HepG2 (cell line): Measurements from ENCODE around the gene CAMK1. TPM values are rescaled to one million over a fixed set of nuclear protein-coding genes. Genes with fewer than 3 reads are reported as not detected.

Experiments
- ATAC-seq: fragments of 200-7000 bp; cut with Tn5 transposase; 3 replicates; pipeline ENCODE4 v1.9.1; 2020; ENCODE audit warnings: mild to moderate bottlenecking, moderate library complexity
- BruUV-seq: library from RNA; stranded (reverse); fragments of 400-500 nt; replicated peaks from 2 replicates; lab custom pipeline; 2021; lab: Mats Ljungman, UMichigan
- CTCF ChIA-PET: fragments of 300-600 bp; formaldehyde crosslinking; extraction: SDS; loops from one replicate; lab custom pipeline; 2021; ENCODE audit warnings: low total read pairs, inconsistent platforms, low intra/inter-chr PET ratio; lab: Yijun Ruan, JAX
- POLR2A ChIA-PET: fragments of 350-600 bp; sonication (Branson Sonifier 250); formaldehyde crosslinking; loops from one replicate; lab custom pipeline; 2020; ENCODE audit warnings: antibody characterized with exemption, inconsistent platforms; lab: Yijun Ruan, JAX
- DNase-seq: peaks from one replicate; pipeline ENCODE4 v3.0.0-alpha.2; 2015; ENCODE audit warnings: low spot score
- FAIRE-seq: peaks from 3 replicates; lab custom pipeline; 2011; peaks lifted over from hg19 to GRCh38; lab: Jason Lieb, UNC
- H2AFZ ChIP-seq: one replicate; pipeline ENCODE4 v1.6.1; 2011; ENCODE audit warnings: low read length, inconsistent platforms
- H3K27ac ChIP-seq: fragments of 300-600 bp; 3 replicates; pipeline ENCODE4 v1.8.0; 2011; ENCODE audit warnings: mixed run types, mild to moderate bottlenecking, mixed read lengths, low read length, inconsistent platforms; ENCODE audit not compliant: insufficient read depth; ENCODE audit errors: extremely low read length
- H3K27me3 ChIP-seq, 2 experiments: fragments of 200-600 bp in 1 of 2; 2 replicates in 1 of 2; 3 replicates in 1 of 2; pipeline versions ENCODE4 v1.6.0 to v1.8.0; 2011; ENCODE audit warnings: low read length in 2 of 2, mild to moderate bottlenecking in 2 of 2, moderate library complexity in 2 of 2, inconsistent platforms in 1 of 2; ENCODE audit not compliant: insufficient read depth in 2 of 2, control insufficient read depth in 1 of 2
- H3K36me3 ChIP-seq, 2 experiments: fragments of 200-600 bp in 1 of 2; replicated peaks in 1 of 2; 2 replicates in 1 of 2; 3 replicates in 1 of 2; pipeline versions ENCODE4 v1.5.1 to v1.8.0; 2011; ENCODE audit warnings: low read length in 2 of 2, inconsistent platforms in 1 of 2; ENCODE audit not compliant: insufficient read depth in 2 of 2, control insufficient read depth in 1 of 2
- H3K4me1 ChIP-seq: 2 replicates; pipeline ENCODE4 v1.5.1; 2012; ENCODE audit warnings: low read length, inconsistent platforms; ENCODE audit not compliant: insufficient read depth
- H3K4me2 ChIP-seq: 2 replicates; pipeline ENCODE4 v1.6.0; 2011; ENCODE audit warnings: low read depth, low read length, inconsistent platforms
- H3K4me3 ChIP-seq, 3 experiments: fragments of 200-600 bp in 1 of 3; sonication (generic), shearing (Covaris generic) in 1 of 3; replicated peaks in 1 of 3; 2 replicates each; pipeline ENCODE4 v1.5.1; 2011 to 2016; ENCODE audit warnings: low read length in 3 of 3, inconsistent platforms in 2 of 3, low read depth in 2 of 3, mild to moderate bottlenecking in 2 of 3, control low read depth in 1 of 3, mixed read lengths in 1 of 3; ENCODE audit not compliant: insufficient read depth in 1 of 3
- H3K79me2 ChIP-seq: one replicate; pipeline ENCODE4 v1.6.1; 2011; ENCODE audit warnings: low read length, inconsistent platforms; ENCODE audit not compliant: insufficient read depth
- H3K9ac ChIP-seq: 2 replicates; pipeline ENCODE4 v1.6.0; 2011; ENCODE audit warnings: mild to moderate bottlenecking, low read depth, low read length, inconsistent platforms; ENCODE audit not compliant: insufficient read depth
- H3K9me3 ChIP-seq: 2 replicates; pipeline ENCODE4 v1.5.1; 2012; ENCODE audit warnings: mild to moderate bottlenecking, low read length
- H4K20me1 ChIP-seq: 2 replicates; pipeline ENCODE4 v1.6.0; 2011; ENCODE audit warnings: inconsistent platforms, mild to moderate bottlenecking, low read length, moderate library complexity; ENCODE audit not compliant: insufficient read depth
- AGO2 ChIP-seq: fragments of 200-400 bp; formaldehyde crosslinking; optimal IDR thresholded peaks from 2 replicates; pipeline ENCODE3; 2017; ENCODE audit warnings: mild to moderate bottlenecking, low read depth, low read length, moderate library complexity
- HINFP ChIP-seq: sonication (generic); formaldehyde crosslinking; IDR thresholded peaks from 2 replicates; pipeline ENCODE4 v1.4.0; 2020; ENCODE audit warnings: low read depth, mild to moderate bottlenecking, missing genetic modification reagents
- MED1 ChIP-seq: sonication (generic); formaldehyde crosslinking; IDR thresholded peaks from 2 replicates; pipeline ENCODE4 v1.4.0; 2020; ENCODE audit warnings: missing genetic modification reagents
- MNT ChIP-seq: fragments of 450-650 bp; IDR thresholded peaks from 2 replicates; pipeline ENCODE4 v1.6.1; 2016
- RBFOX2 ChIP-seq: fragments of 200-400 bp; formaldehyde crosslinking; IDR thresholded peaks from 2 replicates; pipeline ENCODE4 v1.6.1; 2017; ENCODE audit warnings: low read depth, mild to moderate bottlenecking, low read length
- ZFP90 ChIP-seq: sonication (generic); formaldehyde crosslinking; IDR thresholded peaks from 2 replicates; pipeline ENCODE4 v1.8.0; 2022; ENCODE audit warnings: missing genetic modification reagents, mild to moderate bottlenecking, inconsistent platforms, borderline replicate concordance
- ZNF253 ChIP-seq: sonication (generic); formaldehyde crosslinking; IDR thresholded peaks from 2 replicates; pipeline ENCODE4 v1.8.0; 2022; ENCODE audit warnings: mild to moderate bottlenecking, missing genetic modification reagents, borderline replicate concordance
- ZNF780A ChIP-seq: sonication (generic); formaldehyde crosslinking; IDR thresholded peaks from 2 replicates; pipeline ENCODE4 v1.8.0; 2022; ENCODE audit warnings: mild to moderate bottlenecking, missing genetic modification reagents, moderate library complexity
- ZZZ3 ChIP-seq: sonication (generic); formaldehyde crosslinking; IDR thresholded peaks from 2 replicates; pipeline ENCODE4 v1.4.0; 2020; ENCODE audit warnings: missing genetic modification reagents, mild to moderate bottlenecking, borderline replicate concordance
- WGBS: methylation state at CpG from one replicate; pipeline ENCODE4 v1.1.6; 2017; ENCODE audit warnings: low lambda C conversion rate; 5-methylcytosine and 5-hydroxymethylcytosine counted together
- in situ Hi-C: cut with HindIII; loops from 2 replicates; pipeline ENCODE4 v1.10.0; 2017; ENCODE audit warnings: low pct_unique_long_range_greater_than_20kb; ENCODE audit not compliant: extremely low pct_ligation_motif_present
- intact Hi-C: fragments of 100-400 bp; cut with micrococcal nuclease; formaldehyde crosslinking; loops from one replicate; pipeline ENCODE4 v1.10.0; 2022; ENCODE audit not compliant: unreplicated experiment
- polyA plus RNA-seq, 8 experiments: library from polyadenylated mRNA; depleted of rRNA in 3 of 8; stranded (reverse) in 7 of 8; unstranded in 1 of 8; fragments of >200 nt; fragmentation: Illumina TruSeq in 4 of 8; extraction: Trizol in 4 of 8; gene quantifications; 2 replicates each; pipeline versions ENCODE4 v1.2.1 to v1.2.3, GENCODE V29; 2011 to 2016; ENCODE audit warnings: low read depth in 4 of 8, missing spikeins in 1 of 8, mixed read lengths in 1 of 8; ENCODE audit not compliant: insufficient read depth in 1 of 8
- total RNA-seq, 5 experiments: library from RNA; depleted of rRNA; stranded (reverse); fragments of >200 nt; fragmentation: Illumina TruSeq; extraction: Trizol; gene quantifications; 2 replicates each; pipeline ENCODE4 v1.2.3, GENCODE V29; 2016; ENCODE audit warnings: low read depth in 1 of 5

The CAMK1 gene
- total and polyA plus RNA-seq, 2 of the 13 experiments (the other 11 are each of a cell fraction or from before 2014, with no cell fraction given): 26.4 to 53.3 TPM

- no peak for TF ChIP-seq ZNF253 (CRISPR knock-in tag)
Observed at GRCh38 chr3:9810433-9810770, 40.7 kb upstream of the CAMK1 start (continued).

GRCh38 chr3:9809615-9810432, 40.1 kb upstream of the CAMK1 start, which contains the start of gene TTLL3:
TTLL3 (plus strand) TSS chr3:9810262; CDS start chr3:9810662, 400 bp downstream.
- Histone ChIP-seq H3K9ac (no peak within 1 kb of the TSS), H3K9me3 (no peaks in the 10 kb centered on the region), H4K20me1 (no peaks in the 10 kb centered on the region), H3K79me2 (no peaks in the 10 kb centered on the region), H3K4me2 (no peak within 1 kb of the TSS), H3K27ac (no peak within 1 kb of the TSS), H3K4me1 (no peaks in the 10 kb centered on the region), H3K27me3 (no peaks in the 10 kb centered on the region; a peak in 1 of 5 replicates), H2AFZ (no peak within 1 kb of the TSS), H3K4me3 (no peak within 1 kb of the TSS), H3K36me3 (peaks cover 14 to 35% of the 10 kb centered on the region in 2 experiments; a peak in 4 of 5 replicates)
- intact Hi-C loops: no loop called here
- FAIRE-seq (no peak), ATAC-seq (no peak), DNase-seq (no peak)
- no TSS peak for BruUV-seq
- no peak for TF ChIP-seq ZZZ3
- no peak for TF ChIP-seq MED1 (CRISPR knock-in tag)
- peak; percentile 84 for TF ChIP-seq AGO2
- TF ChIP-seq RBFOX2: peak; percentile 58
- TF ChIP-seq MNT: no peak
- no peak for TF ChIP-seq ZFP90 (CRISPR knock-in tag)
- TF ChIP-seq HINFP: no peak
- no peak for TF ChIP-seq ZNF780A
- in situ Hi-C loops: no loop called here
- CTCF ChIA-PET: no interaction called here
- 97% methylated on average over 52 of the region's 76 CpGs for WGBS
- POLR2A ChIA-PET: no interaction called here
